GM23338 (cell line): ENCODE results near the gene ATP5PB. TPM values are rescaled to one million over a fixed set of nuclear protein-coding genes. Genes with fewer than 3 reads are reported as not detected.

ENCODE experiments used
- ATAC-seq: fragments of 200-7000 bp; cut with Tn5 transposase; 3 replicates; pipeline ENCODE4 v1.9.1; 2020
- DNase-seq: peaks from one replicate; pipeline ENCODE4 v3.0.0-alpha.2; 2015; ENCODE audit warnings: low spot score
- H2AFZ ChIP-seq: fragments of 200-600 bp; sonication (generic); 2 replicates; pipeline ENCODE4 v1.8.0; 2016; ENCODE audit warnings: antibody characterized with exemption, mild to moderate bottlenecking, moderate library complexity
- H3F3A ChIP-seq: fragments of 200-600 bp; sonication (generic); replicated peaks from 2 replicates; pipeline ENCODE4 v1.8.0; 2017; ENCODE audit warnings: antibody characterized with exemption, mixed run types, low read depth
- H3K27ac ChIP-seq: fragments of 200-600 bp; sonication (generic); 2 replicates; pipeline ENCODE4 v1.6.1; 2016; ENCODE audit warnings: low read depth
- H3K27me3 ChIP-seq: fragments of 200-600 bp; sonication (generic); 2 replicates; pipeline ENCODE4 v1.8.0; 2016; ENCODE audit warnings: mild to moderate bottlenecking, mixed run types, moderate library complexity; ENCODE audit not compliant: insufficient read depth
- H3K36me3 ChIP-seq: fragments of 200-600 bp; sonication (generic); 2 replicates; pipeline ENCODE4 v1.8.0; 2016; ENCODE audit warnings: mild to moderate bottlenecking; ENCODE audit not compliant: insufficient read depth
- H3K4me1 ChIP-seq: fragments of 200-600 bp; sonication (generic); 2 replicates; pipeline ENCODE4 v1.8.0; 2016; ENCODE audit warnings: mild to moderate bottlenecking, moderate library complexity; ENCODE audit not compliant: insufficient read depth
- H3K4me2 ChIP-seq: fragments of 200-600 bp; sonication (generic); 2 replicates; pipeline ENCODE4 v1.7.1; 2017; ENCODE audit warnings: mixed run types
- H3K4me3 ChIP-seq: fragments of 200-600 bp; sonication (generic); 2 replicates; pipeline ENCODE4 v1.6.1; 2016; ENCODE audit warnings: mixed run types
- H3K79me2 ChIP-seq: fragments of 200-600 bp; sonication (generic); replicated peaks from 2 replicates; pipeline ENCODE4 v1.8.0; 2017; ENCODE audit warnings: mild to moderate bottlenecking; ENCODE audit not compliant: insufficient read depth
- H3K9me2 ChIP-seq: fragments of 200-600 bp; sonication (generic); 2 replicates; pipeline ENCODE4 v1.8.0; 2017; ENCODE audit not compliant: insufficient read depth
- H4K20me1 ChIP-seq: fragments of 200-600 bp; sonication (generic); replicated peaks from 2 replicates; pipeline ENCODE4 v1.8.0; 2017; ENCODE audit warnings: mild to moderate bottlenecking; ENCODE audit not compliant: insufficient read depth
- H3K27ac Mint-ChIP-seq: 2 replicates; pipeline ENCODE4 v1.8.0; 2020; ENCODE audit warnings: inconsistent platforms, mild to moderate bottlenecking, moderate library complexity, mixed read lengths
- H3K27me3 Mint-ChIP-seq: 3 replicates; pipeline ENCODE4 v1.8.0; 2022; ENCODE audit warnings: low read depth, mild to moderate bottlenecking, moderate library complexity, mixed read lengths, inconsistent platforms; ENCODE audit not compliant: insufficient read depth, poor library complexity
- H3K36me3 Mint-ChIP-seq: 3 replicates; pipeline ENCODE4 v1.8.0; 2021; ENCODE audit warnings: low read depth, mild to moderate bottlenecking, inconsistent platforms, moderate library complexity, mixed read lengths
- H3K4me1 Mint-ChIP-seq: 3 replicates; pipeline ENCODE4 v1.8.0; 2020; ENCODE audit warnings: mild to moderate bottlenecking, inconsistent platforms, mixed read lengths
- H3K4me3 Mint-ChIP-seq: 3 replicates; pipeline ENCODE4 v1.8.0; 2021; ENCODE audit warnings: moderate library complexity, mild to moderate bottlenecking, inconsistent platforms, mixed read lengths
- H3K9me3 Mint-ChIP-seq: 3 replicates; pipeline ENCODE4 v1.8.0; 2020; ENCODE audit warnings: moderate library complexity, mild to moderate bottlenecking, inconsistent platforms, mixed read lengths
- CREB1 ChIP-seq: fragments of 250-450 bp; sonication (Bioruptor Pico); IDR thresholded peaks from 2 replicates; pipeline ENCODE4 v1.5.0; 2020; ENCODE audit warnings: low read depth, mild to moderate bottlenecking, moderate library complexity
- CTCF ChIP-seq, 2 experiments: fragments of 200-600 bp in 1 of 2; sonication (generic) in 1 of 2; conservative IDR thresholded peaks; 2 replicates each; pipeline versions ENCODE4 v1.5.1 to v1.6.1; 2016 to 2017; ENCODE audit warnings: antibody characterized with exemption in 2 of 2, low read depth in 2 of 2, mild to moderate bottlenecking in 2 of 2, moderate library complexity in 1 of 2
- ETS1 ChIP-seq: IDR thresholded peaks from 2 replicates; pipeline ENCODE4 v1.6.1; 2016; ENCODE audit warnings: antibody characterized with exemption
- EZH2 ChIP-seq: fragments of 200-600 bp; sonication (generic); IDR thresholded peaks from one replicate; pipeline ENCODE4 v1.8.0; 2017; ENCODE audit warnings: antibody characterized with exemption, mild to moderate bottlenecking, low read depth; ENCODE audit not compliant: unreplicated experiment
- EZH2phosphoT487 ChIP-seq: fragments of 200-600 bp; sonication (generic); IDR thresholded peaks from one replicate; pipeline ENCODE4 v1.8.1; 2018; ENCODE audit warnings: antibody characterized with exemption; ENCODE audit not compliant: unreplicated experiment
- JUNB ChIP-seq: IDR thresholded peaks from one replicate; pipeline ENCODE4 v1.6.1; 2016; ENCODE audit warnings: antibody characterized with exemption; ENCODE audit not compliant: unreplicated experiment
- NANOG ChIP-seq: IDR thresholded peaks from 2 replicates; pipeline ENCODE4 v1.6.1; 2016; ENCODE audit warnings: antibody characterized with exemption, borderline replicate concordance
- POLR2AphosphoS5 ChIP-seq: IDR thresholded peaks from 2 replicates; pipeline ENCODE4 v1.6.1; 2016; ENCODE audit warnings: antibody characterized with exemption, low read depth
- REST ChIP-seq: IDR thresholded peaks from one replicate; pipeline ENCODE4 v1.6.1; 2018; ENCODE audit warnings: antibody characterized with exemption; ENCODE audit not compliant: unreplicated experiment
- STAT1 ChIP-seq: IDR thresholded peaks from one replicate; pipeline ENCODE4 v1.6.1; 2016; ENCODE audit warnings: antibody characterized with exemption; ENCODE audit not compliant: unreplicated experiment
- ZNF114 ChIP-seq: fragments of 250-450 bp; sonication (Bioruptor Pico); IDR thresholded peaks from 2 replicates; pipeline ENCODE4 v1.5.0; 2020; ENCODE audit warnings: mild to moderate bottlenecking, moderate library complexity
- ZNF331 ChIP-seq: fragments of 250-450 bp; sonication (Bioruptor Pico); IDR thresholded peaks from 2 replicates; pipeline ENCODE4 v1.5.0; 2020; ENCODE audit warnings: low read depth, mild to moderate bottlenecking, moderate library complexity
- polyA plus RNA-seq: library from polyadenylated mRNA; unstranded; fragments of >200 nt; fragmentation: Nextera tagmentation; extraction: Ambion mirVana; gene quantifications from 2 replicates; pipeline ENCODE4 v1.2.1, GENCODE V29; 2016
- total RNA-seq: library from RNA; depleted of rRNA; stranded (reverse); fragments of >200 nt; shearing (Covaris generic); gene quantifications from 2 replicates; pipeline ENCODE4 v1.2.3, GENCODE V29; 2014

ATP5PB gene
- total and polyA plus RNA-seq, 2 experiments from 2014 or later, result 279 to 300 TPM

GRCh38 chr1:111486431-111486830 is 37.2 kb downstream of the ATP5PB start (continued):
- TF ChIP-seq REST (no peak), CTCF (conservative IDR thresholded peaks at IDR 0.05; ENCODE audit: low read depth in 2 of 2) (no peak), CREB1 (CRISPR knock-in tag) (no peak), ZNF114 (CRISPR knock-in tag) (no peak), JUNB (no peak)

- Histone ChIP-seq H4K20me1 (no peaks in the 10 kb centered on the region), H3K27ac (no peak overlapping the region), H2AFZ (no peak overlapping the region), H3F3A (no peaks in the 10 kb centered on the region), H3K79me2 (no peaks in the 10 kb centered on the region), H3K27me3 (no peaks in the 10 kb centered on the region), H3K4me2 (no peak overlapping the region), H3K36me3 (no peaks in the 10 kb centered on the region), H3K4me1 (no peaks in the 10 kb centered on the region), H3K9me2 (peaks cover 3% of the 10 kb centered on the region; the same call in 1 of the 2 replicates), H3K4me3 (no peak overlapping the region)
- no peaks in the 10 kb centered on the region for H3K9me3 Mint-ChIP-seq
- H3K27ac Mint-ChIP-seq, result no peak overlapping the region
- H3K4me1 Mint-ChIP-seq, result no peaks in the 10 kb centered on the region
- no peak overlapping the region for H3K4me3 Mint-ChIP-seq
- no peaks in the 10 kb centered on the region for H3K36me3 Mint-ChIP-seq
- H3K27me3 Mint-ChIP-seq, result peaks cover 3% of the 10 kb centered on the region
- no peak for DNase-seq
- no peak for ATAC-seq
- TF ChIP-seq EZH2 (no peak), ZNF114 (CRISPR knock-in tag) (no peak), ETS1 (no peak), POLR2AphosphoS5 (no peak), CREB1 (CRISPR knock-in tag) (no peak), REST (no peak), STAT1 (no peak), NANOG (no peak), ZNF331 (CRISPR knock-in tag) (no peak), EZH2phosphoT487 (no peak)
These were observed 37.9 kb downstream of the ATP5PB start for GRCh38 chr1:111487133-111487532.
